K562 (cell line): Measurements from ENCODE around the gene FAM151A. TPM values are rescaled to one million over a fixed set of nuclear protein-coding genes. Genes with fewer than 3 reads are reported as not detected.
A peak's percentile ranks its signal among the peaks of the same experiment; 100 is the strongest.

Source experiments
- ATF7 ChIP-seq: fragments of 450-650 bp; IDR thresholded peaks from 2 replicates; pipeline ENCODE4 v1.7.1; 2014; ENCODE audit warnings: mild to moderate bottlenecking, moderate library complexity
- BRD9 ChIP-seq: fragments of 450-650 bp; IDR thresholded peaks from 2 replicates; pipeline ENCODE4 v1.6.1; 2018; ENCODE audit warnings: low read depth; ENCODE audit not compliant: partially characterized antibody
- CCAR2 ChIP-seq: fragments of 200-400 bp; formaldehyde crosslinking; IDR thresholded peaks from 2 replicates; pipeline ENCODE4 v1.6.1; 2017; ENCODE audit warnings: mild to moderate bottlenecking, low read depth, low read length
- FOXA3 ChIP-seq, 2 experiments: fragments of 450-650 bp in 1 of 2; sonication (generic) in 1 of 2; formaldehyde crosslinking; IDR thresholded peaks in 1 of 2; conservative IDR thresholded peaks in 1 of 2; 2 replicates each; pipeline versions ENCODE4 v1.4.0 to v1.8.0; 2020 to 2022; ENCODE audit warnings: mild to moderate bottlenecking in 2 of 2, missing genetic modification reagents in 1 of 2
- HCFC1 ChIP-seq: IDR thresholded peaks from 2 replicates; pipeline ENCODE4 v1.6.1; 2012; ENCODE audit warnings: low read depth, low read length, improper control_type of control experiment
- HDAC6 ChIP-seq: IDR thresholded peaks from 2 replicates; pipeline ENCODE4 v1.6.1; 2012; ENCODE audit warnings: low read depth, mild to moderate bottlenecking, control low read depth, inconsistent platforms, low read length, moderate library complexity
- HNRNPLL ChIP-seq: fragments of 200-400 bp; formaldehyde crosslinking; IDR thresholded peaks from 2 replicates; pipeline ENCODE4 v1.6.1; 2017; ENCODE audit warnings: low read length, low read depth, mild to moderate bottlenecking; ENCODE audit not compliant: poor library complexity, severe bottlenecking
- HSF4 ChIP-seq: fragments of 250-450 bp; sonication (Bioruptor Pico); IDR thresholded peaks from 2 replicates; pipeline ENCODE4 v2.1.2; 2022; ENCODE audit warnings: mild to moderate bottlenecking, moderate library complexity, borderline replicate concordance
- KAT8 ChIP-seq: fragments of 450-650 bp; IDR thresholded peaks from 2 replicates; pipeline ENCODE4 v1.6.1; 2016; ENCODE audit warnings: low read depth, mild to moderate bottlenecking
- KDM2B ChIP-seq: fragments of 250-450 bp; sonication (Bioruptor Pico); IDR thresholded peaks from 2 replicates; pipeline ENCODE4 v1.8.0; 2021; ENCODE audit warnings: mild to moderate bottlenecking, moderate library complexity
- MAFK ChIP-seq: IDR thresholded peaks from 2 replicates; pipeline ENCODE4 v1.6.1; 2011; ENCODE audit warnings: low read length, improper control_type of control experiment
- NR2C1 ChIP-seq, 2 experiments: fragments of 450-650 bp; IDR thresholded peaks; 2 replicates each; pipeline ENCODE4 v1.6.1; 2017; ENCODE audit warnings: mild to moderate bottlenecking in 2 of 2, antibody characterized with exemption in 1 of 2, inconsistent platforms in 1 of 2, missing compliant biosample characterization in 1 of 2, missing genetic modification characterization in 1 of 2
- NUFIP1 ChIP-seq: fragments of 450-650 bp; IDR thresholded peaks from 2 replicates; pipeline ENCODE4 v1.6.1; 2018; ENCODE audit not compliant: partially characterized antibody
- STAG1 ChIP-seq: sonication (generic); formaldehyde crosslinking; IDR thresholded peaks from 2 replicates; pipeline ENCODE4 v1.5.0; 2020; ENCODE audit warnings: missing genetic modification reagents, borderline replicate concordance
- TSC22D4 ChIP-seq: fragments of 450-650 bp; IDR thresholded peaks from 2 replicates; pipeline ENCODE4 v1.6.1; 2016; ENCODE audit warnings: missing genetic modification characterization, missing biosample characterization, control low read depth
- ZFX ChIP-seq: sonication (generic); formaldehyde crosslinking; IDR thresholded peaks from 2 replicates; pipeline ENCODE4 v1.8.0; 2022; ENCODE audit warnings: mild to moderate bottlenecking, missing genetic modification reagents, moderate library complexity
- ZNF124 ChIP-seq: sonication (generic); formaldehyde crosslinking; IDR thresholded peaks from 2 replicates; pipeline ENCODE4 v1.8.1; 2022; ENCODE audit warnings: missing genetic modification reagents
- ZNF224 ChIP-seq: sonication (generic); formaldehyde crosslinking; IDR thresholded peaks from 2 replicates; pipeline ENCODE4 v1.8.0; 2022; ENCODE audit warnings: mild to moderate bottlenecking, missing genetic modification reagents
- ZNF551 ChIP-seq: fragments of 250-450 bp; sonication (Bioruptor Pico); IDR thresholded peaks from 2 replicates; pipeline ENCODE4 v1.5.0; 2021; ENCODE audit warnings: mild to moderate bottlenecking, moderate library complexity
- polyA plus RNA-seq, 8 experiments: library from polyadenylated mRNA; depleted of rRNA in 4 of 8; stranded (reverse) in 5 of 8; unstranded in 3 of 8; fragments of >200 nt; fragmentation: Nextera tagmentation in 2 of 8; fragmentation: Illumina TruSeq in 1 of 8; extraction: Ambion mirVana in 2 of 8; extraction: Trizol in 1 of 8; gene quantifications; 2 replicates each; pipeline versions ENCODE4 v1.2.1 to v1.2.3, GENCODE V29; 2011 to 2014; ENCODE audit warnings: inconsistent platforms in 1 of 8, missing spikeins in 1 of 8
- total RNA-seq, 7 experiments: library from RNA; depleted of rRNA in 6 of 7; stranded (reverse); fragments of >200 nt in 6 of 7; fragmentation: Illumina TruSeq in 2 of 7; extraction: Trizol in 2 of 7; gene quantifications; 2 replicates each; pipeline versions ENCODE4 v1.2.1 to v1.2.3, GENCODE V29; 2011 to 2021; ENCODE audit warnings: low replicate concordance in 1 of 7
- TF ChIP-seq, protein P1 (sequence below): sonication (generic); formaldehyde crosslinking; IDR thresholded peaks from 2 replicates; pipeline ENCODE4 v1.8.1; 2022; ENCODE audit warnings: missing genetic modification reagents
- TF ChIP-seq, protein P2 (sequence below): fragments of 250-450 bp; sonication (Bioruptor Pico); IDR thresholded peaks from 2 replicates; pipeline ENCODE4 v1.4.0; 2020; ENCODE audit warnings: mild to moderate bottlenecking
- TF ChIP-seq, protein P3 (sequence below): fragments of 250-450 bp; sonication (Bioruptor Pico); IDR thresholded peaks from 2 replicates; pipeline ENCODE4 v1.5.0; 2020; ENCODE audit warnings: mild to moderate bottlenecking
- TF ChIP-seq, protein P4 (sequence below): fragments of 250-450 bp; sonication (Bioruptor Pico); IDR thresholded peaks from 2 replicates; pipeline ENCODE4 v1.8.0; 2022; ENCODE audit warnings: moderate library complexity, mild to moderate bottlenecking, inconsistent platforms
- TF ChIP-seq, protein P5 (sequence below): fragments of 450-650 bp; formaldehyde crosslinking; IDR thresholded peaks from 2 replicates; pipeline ENCODE4 v1.4.0; 2020; ENCODE audit warnings: mild to moderate bottlenecking

The FAM151A gene
- total and polyA plus RNA-seq, 9 of the 15 experiments (the other 6 are each of a cell fraction or from before 2014, with no cell fraction given): not detected

DNA sequence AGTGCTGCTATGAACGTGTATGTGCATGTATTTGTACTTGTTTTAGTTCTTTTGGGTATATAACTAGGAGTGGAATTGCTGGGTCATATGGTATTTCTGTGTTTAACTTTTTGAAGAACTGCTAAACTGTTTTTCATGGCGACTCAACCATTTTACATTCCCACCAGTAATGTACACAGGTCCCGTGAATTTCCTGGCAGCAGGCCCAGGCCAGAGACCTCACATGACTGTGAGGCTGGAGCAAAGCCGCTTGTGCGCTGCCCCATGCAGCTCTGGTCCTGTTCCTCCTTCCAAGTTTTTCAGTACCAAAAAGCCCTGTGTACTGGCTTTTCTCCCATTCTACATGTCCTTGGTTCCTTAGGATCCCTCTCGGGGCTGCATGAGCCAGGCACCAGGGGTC, 45.7 kb downstream of the FAM151A start (continued):
- TF ChIP-seq HNRNPLL: no peak
- TF ChIP-seq ZNF224 (CRISPR knock-in tag): no peak
- TF ChIP-seq STAG1 (CRISPR knock-in tag): no peak
- TF ChIP-seq HDAC6: no peak
- TF ChIP-seq KAT8: no peak
- TF ChIP-seq, protein P1, sequence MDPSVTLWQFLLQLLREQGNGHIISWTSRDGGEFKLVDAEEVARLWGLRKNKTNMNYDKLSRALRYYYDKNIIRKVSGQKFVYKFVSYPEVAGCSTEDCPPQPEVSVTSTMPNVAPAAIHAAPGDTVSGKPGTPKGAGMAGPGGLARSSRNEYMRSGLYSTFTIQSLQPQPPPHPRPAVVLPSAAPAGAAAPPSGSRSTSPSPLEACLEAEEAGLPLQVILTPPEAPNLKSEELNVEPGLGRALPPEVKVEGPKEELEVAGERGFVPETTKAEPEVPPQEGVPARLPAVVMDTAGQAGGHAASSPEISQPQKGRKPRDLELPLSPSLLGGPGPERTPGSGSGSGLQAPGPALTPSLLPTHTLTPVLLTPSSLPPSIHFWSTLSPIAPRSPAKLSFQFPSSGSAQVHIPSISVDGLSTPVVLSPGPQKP (CRISPR knock-in tag): no peak
- no peak for TF ChIP-seq CCAR2
- no peak for TF ChIP-seq HSF4
- TF ChIP-seq TSC22D4: no peak
- peak; percentile 61 for TF ChIP-seq ZFX
- no peak for TF ChIP-seq ZNF124 (CRISPR knock-in tag)
- no peak for TF ChIP-seq FOXA3 (CRISPR knock-in tag; conservative IDR thresholded peaks at IDR 0.05 in 1 of 2, IDR thresholded peaks at IDR 0.05 in 1 of 2)
- TF ChIP-seq, protein P2, sequence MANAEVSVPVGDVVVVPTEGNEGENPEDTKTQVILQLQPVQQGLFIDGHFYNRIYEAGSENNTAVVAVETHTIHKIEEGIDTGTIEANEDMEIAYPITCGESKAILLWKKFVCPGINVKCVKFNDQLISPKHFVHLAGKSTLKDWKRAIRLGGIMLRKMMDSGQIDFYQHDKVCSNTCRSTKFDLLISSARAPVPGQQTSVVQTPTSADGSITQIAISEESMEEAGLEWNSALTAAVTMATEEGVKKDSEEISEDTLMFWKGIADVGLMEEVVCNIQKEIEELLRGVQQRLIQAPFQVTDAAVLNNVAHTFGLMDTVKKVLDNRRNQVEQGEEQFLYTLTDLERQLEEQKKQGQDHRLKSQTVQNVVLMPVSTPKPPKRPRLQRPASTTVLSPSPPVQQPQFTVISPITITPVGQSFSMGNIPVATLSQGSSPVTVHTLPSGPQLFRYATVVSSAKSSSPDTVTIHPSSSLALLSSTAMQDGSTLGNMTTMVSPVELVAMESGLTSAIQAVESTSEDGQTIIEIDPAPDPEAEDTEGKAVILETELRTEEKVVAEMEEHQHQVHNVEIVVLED (CRISPR knock-in tag): no peak
- TF ChIP-seq NR2C1 (IDR thresholded peaks at IDR 0.05): no peak
- no peak for TF ChIP-seq NR2C1 (tag; IDR thresholded peaks at IDR 0.05)
- no peak for TF ChIP-seq BRD9
- no peak for TF ChIP-seq MAFK
- TF ChIP-seq ZNF551 (CRISPR knock-in tag): no peak
- no peak for TF ChIP-seq KDM2B (CRISPR knock-in tag)
- TF ChIP-seq, protein P3, sequence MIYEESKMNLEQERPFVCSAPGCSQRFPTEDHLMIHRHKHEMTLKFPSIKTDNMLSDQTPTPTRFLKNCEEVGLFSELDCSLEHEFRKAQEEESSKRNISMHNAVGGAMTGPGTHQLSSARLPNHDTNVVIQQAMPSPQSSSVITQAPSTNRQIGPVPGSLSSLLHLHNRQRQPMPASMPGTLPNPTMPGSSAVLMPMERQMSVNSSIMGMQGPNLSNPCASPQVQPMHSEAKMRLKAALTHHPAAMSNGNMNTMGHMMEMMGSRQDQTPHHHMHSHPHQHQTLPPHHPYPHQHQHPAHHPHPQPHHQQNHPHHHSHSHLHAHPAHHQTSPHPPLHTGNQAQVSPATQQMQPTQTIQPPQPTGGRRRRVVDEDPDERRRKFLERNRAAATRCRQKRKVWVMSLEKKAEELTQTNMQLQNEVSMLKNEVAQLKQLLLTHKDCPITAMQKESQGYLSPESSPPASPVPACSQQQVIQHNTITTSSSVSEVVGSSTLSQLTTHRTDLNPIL (CRISPR knock-in tag): no peak
- TF ChIP-seq, protein P4, sequence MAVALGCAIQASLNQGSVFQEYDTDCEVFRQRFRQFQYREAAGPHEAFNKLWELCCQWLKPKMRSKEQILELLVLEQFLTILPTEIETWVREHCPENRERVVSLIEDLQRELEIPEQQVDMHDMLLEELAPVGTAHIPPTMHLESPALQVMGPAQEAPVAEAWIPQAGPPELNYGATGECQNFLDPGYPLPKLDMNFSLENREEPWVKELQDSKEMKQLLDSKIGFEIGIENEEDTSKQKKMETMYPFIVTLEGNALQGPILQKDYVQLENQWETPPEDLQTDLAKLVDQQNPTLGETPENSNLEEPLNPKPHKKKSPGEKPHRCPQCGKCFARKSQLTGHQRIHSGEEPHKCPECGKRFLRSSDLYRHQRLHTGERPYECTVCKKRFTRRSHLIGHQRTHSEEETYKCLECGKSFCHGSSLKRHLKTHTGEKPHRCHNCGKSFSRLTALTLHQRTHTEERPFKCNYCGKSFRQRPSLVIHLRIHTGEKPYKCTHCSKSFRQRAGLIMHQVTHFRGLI (CRISPR knock-in tag): 0 out of 2 replicates have a peak, but pooled peaks have one; percentile 11
- TF ChIP-seq HCFC1: no peak
- TF ChIP-seq ATF7: no peak
- TF ChIP-seq NUFIP1: no peak
- TF ChIP-seq, protein P5, sequence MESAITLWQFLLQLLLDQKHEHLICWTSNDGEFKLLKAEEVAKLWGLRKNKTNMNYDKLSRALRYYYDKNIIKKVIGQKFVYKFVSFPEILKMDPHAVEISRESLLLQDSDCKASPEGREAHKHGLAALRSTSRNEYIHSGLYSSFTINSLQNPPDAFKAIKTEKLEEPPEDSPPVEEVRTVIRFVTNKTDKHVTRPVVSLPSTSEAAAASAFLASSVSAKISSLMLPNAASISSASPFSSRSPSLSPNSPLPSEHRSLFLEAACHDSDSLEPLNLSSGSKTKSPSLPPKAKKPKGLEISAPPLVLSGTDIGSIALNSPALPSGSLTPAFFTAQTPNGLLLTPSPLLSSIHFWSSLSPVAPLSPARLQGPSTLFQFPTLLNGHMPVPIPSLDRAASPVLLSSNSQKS (CRISPR knock-in tag): no peak
